Uterus (tissue), 2 donors: ENCODE results near the gene KCNQ2.

Source experiments
- POLR2A ChIP-seq, 2 donors: fragments of 450-650 bp; IDR thresholded peaks; one replicate each; pipeline ENCODE4 v1.6.1; 2016; ENCODE audit warnings: antibody characterized with exemption in 2 of 2, mild to moderate bottlenecking in 1 of 2, moderate library complexity in 1 of 2
- TF ChIP-seq, protein P1 (sequence below), 4 experiments: fragments of 200-600 bp in 2 of 4; fragments of 450-650 bp in 2 of 4; sonication (generic) in 2 of 4; IDR thresholded peaks; one replicate each; pipeline ENCODE4 v1.5.1; 2016 to 2019; ENCODE audit warnings: antibody characterized with exemption in 4 of 4, mild to moderate bottlenecking in 2 of 4, moderate library complexity in 1 of 4

DNA sequence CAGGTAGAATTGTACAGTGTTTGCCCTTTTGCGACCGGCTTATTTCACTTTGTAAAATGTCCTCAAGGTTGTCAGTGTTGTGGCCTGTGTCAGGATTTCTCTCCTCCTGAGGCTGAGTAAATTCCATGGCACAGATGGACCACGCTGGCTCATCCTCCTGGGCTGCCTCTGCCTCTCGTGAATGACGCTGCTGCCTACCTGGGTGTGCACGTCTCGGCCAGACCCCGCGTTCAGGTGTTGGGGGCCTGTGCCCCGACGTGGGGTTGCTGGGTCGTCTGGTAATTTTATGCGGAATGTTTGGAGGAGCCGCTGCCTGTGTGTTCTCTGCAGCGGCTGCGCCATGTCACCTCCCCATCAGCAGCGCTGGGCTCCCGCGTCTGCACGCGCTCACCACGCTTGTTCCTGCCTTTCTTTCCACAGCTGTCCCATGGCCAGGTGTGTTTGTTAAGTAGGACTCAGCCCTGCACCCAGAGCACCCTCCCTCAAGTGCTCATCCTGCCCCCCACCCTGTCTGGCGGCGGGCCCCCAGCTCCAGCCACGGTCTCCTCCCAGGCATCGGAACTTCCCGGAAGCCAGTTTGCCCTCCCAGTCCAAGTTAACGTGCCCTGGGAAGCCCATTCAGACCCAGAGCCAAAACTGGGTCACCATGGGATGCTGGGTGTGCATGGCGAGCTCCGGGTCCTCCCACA, 75.2 kb downstream of the KCNQ2 start:
- no peak for TF ChIP-seq POLR2A (IDR thresholded peaks at IDR 0.05)
- TF ChIP-seq, protein P1, sequence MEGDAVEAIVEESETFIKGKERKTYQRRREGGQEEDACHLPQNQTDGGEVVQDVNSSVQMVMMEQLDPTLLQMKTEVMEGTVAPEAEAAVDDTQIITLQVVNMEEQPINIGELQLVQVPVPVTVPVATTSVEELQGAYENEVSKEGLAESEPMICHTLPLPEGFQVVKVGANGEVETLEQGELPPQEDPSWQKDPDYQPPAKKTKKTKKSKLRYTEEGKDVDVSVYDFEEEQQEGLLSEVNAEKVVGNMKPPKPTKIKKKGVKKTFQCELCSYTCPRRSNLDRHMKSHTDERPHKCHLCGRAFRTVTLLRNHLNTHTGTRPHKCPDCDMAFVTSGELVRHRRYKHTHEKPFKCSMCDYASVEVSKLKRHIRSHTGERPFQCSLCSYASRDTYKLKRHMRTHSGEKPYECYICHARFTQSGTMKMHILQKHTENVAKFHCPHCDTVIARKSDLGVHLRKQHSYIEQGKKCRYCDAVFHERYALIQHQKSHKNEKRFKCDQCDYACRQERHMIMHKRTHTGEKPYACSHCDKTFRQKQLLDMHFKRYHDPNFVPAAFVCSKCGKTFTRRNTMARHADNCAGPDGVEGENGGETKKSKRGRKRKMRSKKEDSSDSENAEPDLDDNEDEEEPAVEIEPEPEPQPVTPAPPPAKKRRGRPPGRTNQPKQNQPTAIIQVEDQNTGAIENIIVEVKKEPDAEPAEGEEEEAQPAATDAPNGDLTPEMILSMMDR (IDR thresholded peaks at IDR 0.05) = no peak
